HL-60 (cell line): ENCODE data around the gene LRRC4B.

ENCODE experiments used
- DNase-seq, 2 experiments: peaks; one replicate each; pipeline ENCODE4 v3.0.0-alpha.2; 2010 to 2020; ENCODE audit warnings: low read depth in 1 of 2, low spot score in 1 of 2
- H3K27ac ChIP-seq: fragments of 250-450 bp; sonication (Bioruptor Pico); replicated peaks from 2 replicates; pipeline ENCODE4 v1.5.1; 2020; ENCODE audit warnings: mild to moderate bottlenecking, moderate library complexity
- H3K27me3 ChIP-seq: fragments of 250-450 bp; sonication (Bioruptor Pico); 2 replicates; pipeline ENCODE4 v1.5.1; 2021; ENCODE audit warnings: mild to moderate bottlenecking, moderate library complexity; ENCODE audit not compliant: insufficient read depth, poor library complexity, severe bottlenecking
- H3K4me3 ChIP-seq: replicated peaks from 2 replicates; pipeline ENCODE4 v1.5.1; 2011; ENCODE audit warnings: mild to moderate bottlenecking, control low read depth, low read length; ENCODE audit not compliant: insufficient read depth
- CTCF ChIP-seq: IDR thresholded peaks from one replicate; pipeline ENCODE4 v1.5.1; 2011; ENCODE audit warnings: low read length, control low read depth, inconsistent platforms; ENCODE audit not compliant: insufficient read depth
- GABPA ChIP-seq: IDR thresholded peaks from 2 replicates; pipeline ENCODE4 v1.6.1; 2012; ENCODE audit warnings: low read depth
- POLR2AphosphoS5 ChIP-seq: IDR thresholded peaks from 2 replicates; pipeline ENCODE4 v1.6.1; 2012; ENCODE audit warnings: low read depth
- REST ChIP-seq: IDR thresholded peaks from 2 replicates; pipeline ENCODE4 v1.6.1; 2012; ENCODE audit warnings: low read depth; ENCODE audit not compliant: insufficient replicate concordance
- SPI1 ChIP-seq: IDR thresholded peaks from 2 replicates; pipeline ENCODE4 v1.6.1; 2012; ENCODE audit warnings: low read depth, mild to moderate bottlenecking, borderline replicate concordance

Gene LRRC4B

GRCh38 chr19:50500753-50501151, 67.5 kb downstream of the LRRC4B start:
- Histone ChIP-seq H3K27me3 (no peaks in the 10 kb centered on the region), H3K4me3 (no peak overlapping the region), H3K27ac (no peak overlapping the region)
- TF ChIP-seq POLR2AphosphoS5 (no peak), REST (no peak), GABPA (no peak), CTCF (no peak), SPI1 (no peak)
- DNase-seq = no peak

GRCh38 chr19:50500060-50500752, 68.0 kb downstream of the LRRC4B start:
- no peak for DNase-seq
- TF ChIP-seq REST (no peak), GABPA (no peak)
- no peak overlapping the region for H3K27ac ChIP-seq
- H3K27me3 ChIP-seq = no peaks in the 10 kb centered on the region
- H3K4me3 ChIP-seq = no peak overlapping the region

- Histone ChIP-seq H3K27me3 (no peaks in the 10 kb centered on the region), H3K27ac (no peak overlapping the region), H3K4me3 (no peak overlapping the region)
- no peak for DNase-seq
- no peak for TF ChIP-seq POLR2AphosphoS5
- TF ChIP-seq CTCF = no peak
- TF ChIP-seq SPI1 = no peak
- TF ChIP-seq GABPA = no peak
- no peak for TF ChIP-seq REST
Measured at GRCh38 chr19:50498219-50499056, 69.8 kb downstream of the LRRC4B start.
